CD4-positive, alpha-beta memory T cell (primary cell): ENCODE results near the gene PEMT. TPM values are rescaled to one million over a fixed set of nuclear protein-coding genes. Genes with fewer than 3 reads are reported as not detected.
A peak's percentile ranks its signal among the peaks of the same experiment; 100 is the strongest.
"Not testable (repeated sequence)": the region's sequence is repeated elsewhere in the genome, so short reads cannot be mapped to it uniquely, and the experiment has no call there.

Source experiments
- CTCF ChIA-PET: fragments of 350-600 bp; sonication (Branson Sonifier 250); formaldehyde crosslinking; loops from one replicate; lab custom pipeline; 2021; ENCODE audit warnings: inconsistent platforms; ENCODE audit not compliant: partially characterized antibody; lab: Charles Lee
- POLR2A ChIA-PET: fragments of 350-600 bp; sonication (Branson Sonifier 250); formaldehyde crosslinking; loops from one replicate; lab custom pipeline; 2021; ENCODE audit not compliant: partially characterized antibody; lab: Charles Lee
- DNase-seq, 5 donors: peaks; one replicate each; pipeline versions ENCODE4 v3.0.0 to v3.0.0-alpha.2; 2020 to 2022; ENCODE audit warnings: mixed read lengths in 1 of 5
- H3K27ac ChIP-seq: one replicate; pipeline ENCODE4 v1.7.0; 2013; ENCODE audit warnings: low read depth, low read length
- H3K27me3 ChIP-seq: 2 replicates; pipeline ENCODE4 v1.7.0; 2013; ENCODE audit warnings: mild to moderate bottlenecking, low read length, moderate library complexity; ENCODE audit not compliant: insufficient read depth
- H3K36me3 ChIP-seq: 2 replicates; pipeline ENCODE4 v1.7.0; 2013; ENCODE audit warnings: mild to moderate bottlenecking, low read length, moderate library complexity; ENCODE audit not compliant: insufficient read depth
- H3K4me1 ChIP-seq: 2 replicates; pipeline ENCODE4 v1.7.0; 2013; ENCODE audit warnings: mild to moderate bottlenecking, low read length, moderate library complexity; ENCODE audit not compliant: insufficient read depth
- H3K4me3 ChIP-seq, 2 donors: one replicate each; pipeline ENCODE4 v1.7.0; 2013; ENCODE audit warnings: low read length in 2 of 2, mild to moderate bottlenecking in 1 of 2
- H3K9me3 ChIP-seq, 2 donors: one replicate each; pipeline ENCODE4 v1.7.0; 2013; ENCODE audit warnings: low read length in 2 of 2, control low read depth in 1 of 2; ENCODE audit not compliant: control insufficient read depth in 1 of 2
- H3K27ac Mint-ChIP-seq, 7 donors: one replicate each; pipeline ENCODE4 v1.8.0; 2020 to 2021; ENCODE audit warnings: mixed read lengths in 7 of 7, mild to moderate bottlenecking in 6 of 7, inconsistent platforms in 3 of 7, moderate library complexity in 3 of 7
- H3K27me3 Mint-ChIP-seq, 2 donors: one replicate each; pipeline ENCODE4 v1.8.0; 2020 to 2021; ENCODE audit warnings: mixed read lengths in 2 of 2
- H3K36me3 Mint-ChIP-seq, 2 donors: one replicate each; pipeline ENCODE4 v1.8.0; 2020 to 2021; ENCODE audit warnings: mixed read lengths in 2 of 2, inconsistent platforms in 1 of 2, mild to moderate bottlenecking in 1 of 2
- H3K4me1 Mint-ChIP-seq, 4 donors: one replicate each; pipeline ENCODE4 v1.8.0; 2020 to 2021; ENCODE audit warnings: mixed read lengths in 4 of 4, mild to moderate bottlenecking in 1 of 4
- H3K4me3 Mint-ChIP-seq, 8 donors: one replicate each; pipeline ENCODE4 v1.8.0; 2020 to 2021; ENCODE audit warnings: mixed read lengths in 8 of 8, mild to moderate bottlenecking in 7 of 8, moderate library complexity in 6 of 8, inconsistent platforms in 3 of 8
- H3K9me3 Mint-ChIP-seq, 8 donors: one replicate each; pipeline ENCODE4 v1.8.0; 2020 to 2021; ENCODE audit warnings: mixed read lengths in 8 of 8, mild to moderate bottlenecking in 5 of 8, inconsistent platforms in 3 of 8, moderate library complexity in 1 of 8
- intact Hi-C: fragments of 100-400 bp; cut with micrococcal nuclease; formaldehyde crosslinking; loops from one replicate; pipeline ENCODE4 v1.15.1; 2023
- polyA plus RNA-seq, 2 donors: library from polyadenylated mRNA; unstranded; fragments of 300-500 nt; fragmentation: Illumina TruSeq; gene quantifications; one replicate each; pipeline ENCODE4 v1.2.3, GENCODE V29; 2021
- total RNA-seq, 2 experiments: library from RNA; stranded (reverse); gene quantifications; one replicate each; pipeline ENCODE4 v1.2.3, GENCODE V29; 2021

The PEMT gene
- total and polyA plus RNA-seq, 4 experiments from 2014 or later: 11.6 to 39.0 (median 19.5) TPM

- POLR2A ChIA-PET: no interaction called here
- intact Hi-C loops: no loop called here
- peaks cover 6 to 9% (median 8%) of the 10 kb centered on the region in 4 donors for H3K4me1 Mint-ChIP-seq
Measured at GRCh38 chr17:17487998-17488397, 103.5 kb downstream of the PEMT start.

GRCh38 chr17:17486416-17486815 lies 105.1 kb downstream of the PEMT start:
- H3K27me3 Mint-ChIP-seq, H3K27ac ChIP-seq, H3K4me3 Mint-ChIP-seq, H3K9me3 ChIP-seq, H3K27me3 ChIP-seq, H3K4me1 ChIP-seq, H3K27ac Mint-ChIP-seq, DNase-seq, H3K36me3 ChIP-seq, POLR2A ChIA-PET, H3K4me3 ChIP-seq, H3K9me3 Mint-ChIP-seq, intact Hi-C loops: not testable (repeated sequence)
- Mint-ChIP-seq H3K36me3 (peaks cover 21 to 46% of the 10 kb centered on the region in 2 donors), H3K4me1 (peaks cover 16 to 24% (median 17%) of the 10 kb centered on the region in 4 donors)
- CTCF ChIA-PET: interaction anchor here (1.2 kb wide), 1 partner anchor 10 kb away, joined by 3 read pairs; the partner anchor contains the start of gene RASD1

More at GRCh38 chr17:17487998-17488397, 103.5 kb downstream of the PEMT start:
- Histone ChIP-seq H3K4me3 (no peak overlapping the region), H3K9me3 (no peaks in the 10 kb centered on the region), H3K27ac (no peak overlapping the region), H3K27me3 (no peaks in the 10 kb centered on the region), H3K4me1 (peaks cover 2% of the 10 kb centered on the region), H3K36me3 (peaks cover 14% of the 10 kb centered on the region)
- CTCF ChIA-PET: no interaction called here
- H3K27me3 Mint-ChIP-seq: no peaks in the 10 kb centered on the region
- H3K4me3 Mint-ChIP-seq: no peak overlapping the region
- peak overlapping the region in 1 of 7 donors; percentile 32 for H3K27ac Mint-ChIP-seq
- DNase-seq: no peak
- peaks cover 31 to 48% of the 10 kb centered on the region in 2 donors for H3K36me3 Mint-ChIP-seq
- H3K9me3 Mint-ChIP-seq: no peaks in the 10 kb centered on the region

GRCh38 chr17:17485420-17485819 lies 106.1 kb downstream of the PEMT start:
- Histone ChIP-seq H3K4me3 (no peak overlapping the region), H3K27ac (no peak overlapping the region), H3K9me3 (no peaks in the 10 kb centered on the region), H3K36me3 (peaks cover 5% of the 10 kb centered on the region), H3K4me1 (peaks cover 14% of the 10 kb centered on the region), H3K27me3 (no peaks in the 10 kb centered on the region)
- Mint-ChIP-seq H3K4me1 (peaks cover 23 to 34% (median 25%) of the 10 kb centered on the region in 4 donors), H3K27ac (peak overlapping the region in 3 of 7 donors; percentile 24 to 43 (median 43)), H3K27me3 (no peaks in the 10 kb centered on the region), H3K36me3 (peaks cover 27 to 44% of the 10 kb centered on the region in 2 donors), H3K4me3 (no peak overlapping the region), H3K9me3 (peaks cover 0 to 1% (median 0%) of the 10 kb centered on the region in 8 donors)
- ChIA-PET CTCF (no interaction called here), POLR2A (no interaction called here)
- no peak for DNase-seq
- intact Hi-C loops: no loop called here

GRCh38 chr17:17484451-17484899 lies 107.0 kb downstream of the PEMT start:
- Histone ChIP-seq H3K4me1 (peaks cover 22% of the 10 kb centered on the region), H3K4me3 (no peak overlapping the region), H3K27ac (no peak overlapping the region), H3K36me3 (peaks cover 5% of the 10 kb centered on the region), H3K9me3 (no peaks in the 10 kb centered on the region), H3K27me3 (no peaks in the 10 kb centered on the region)
- Mint-ChIP-seq H3K27me3 (no peaks in the 10 kb centered on the region), H3K9me3 (peaks cover 0 to 1% (median 0%) of the 10 kb centered on the region in 8 donors), H3K36me3 (peaks cover 27 to 39% of the 10 kb centered on the region in 2 donors), H3K27ac (peak overlapping the region in 3 of 7 donors; percentile 30 to 85 (median 47)), H3K4me3 (no peak overlapping the region), H3K4me1 (peaks cover 24 to 36% (median 32%) of the 10 kb centered on the region in 4 donors)
- intact Hi-C loops: no loop called here
- ChIA-PET POLR2A (no interaction called here), CTCF (no interaction called here)
- DNase-seq: no peak

- no peaks in the 10 kb centered on the region for H3K27me3 Mint-ChIP-seq
- H3K4me3 Mint-ChIP-seq: no peak overlapping the region
- POLR2A ChIA-PET: no interaction called here
- no peak overlapping the region for H3K4me3 ChIP-seq
- H3K27me3 ChIP-seq: no peaks in the 10 kb centered on the region
- H3K27ac Mint-ChIP-seq: peak overlapping the region in 1 of 7 donors; percentile 0
- no peak for DNase-seq
- intact Hi-C loops: no loop called here
- CTCF ChIA-PET: no interaction called here
- peaks cover 36 to 61% (median 52%) of the 10 kb centered on the region in 4 donors for H3K4me1 Mint-ChIP-seq
- H3K9me3 ChIP-seq: no peaks in the 10 kb centered on the region
- H3K27ac ChIP-seq: no peak overlapping the region
- peaks cover 14 to 28% of the 10 kb centered on the region in 2 donors for H3K36me3 Mint-ChIP-seq
- H3K36me3 ChIP-seq: no peaks in the 10 kb centered on the region
- peaks cover 46% of the 10 kb centered on the region for H3K4me1 ChIP-seq
- H3K9me3 Mint-ChIP-seq: peaks cover 0 to 1% (median 0%) of the 10 kb centered on the region in 8 donors
Measured at GRCh38 chr17:17481860-17482259, 109.6 kb downstream of the PEMT start.

GRCh38 chr17:17480593-17481148 lies 110.8 kb downstream of the PEMT start:
- H3K4me1 Mint-ChIP-seq: peaks cover 38 to 68% (median 55%) of the 10 kb centered on the region in 4 donors
- H3K4me3 ChIP-seq: no peak overlapping the region
- no peak overlapping the region for H3K27ac ChIP-seq
- DNase-seq: no peak
- intact Hi-C loops: no loop called here
- H3K9me3 Mint-ChIP-seq: peaks cover 0 to 1% (median 0%) of the 10 kb centered on the region in 8 donors
- peak overlapping the region in 2 of 8 donors; percentile 18 to 49 for H3K4me3 Mint-ChIP-seq
- H3K27me3 ChIP-seq: no peaks in the 10 kb centered on the region
- H3K9me3 ChIP-seq: no peaks in the 10 kb centered on the region
- H3K36me3 Mint-ChIP-seq: peaks cover 11 to 28% of the 10 kb centered on the region in 2 donors
- CTCF ChIA-PET: no interaction called here
- no peaks in the 10 kb centered on the region for H3K36me3 ChIP-seq
- peaks cover 0 to 1% of the 10 kb centered on the region in 2 donors for H3K27me3 Mint-ChIP-seq
- peak overlapping the region in 6 of 7 donors; percentile 24 to 77 (median 47) for H3K27ac Mint-ChIP-seq
- H3K4me1 ChIP-seq: peaks cover 51% of the 10 kb centered on the region
- POLR2A ChIA-PET: no interaction called here

GRCh38 chr17:17479209-17479608 lies 112.3 kb downstream of the PEMT start:
- peaks cover 50% of the 10 kb centered on the region for H3K4me1 ChIP-seq
- H3K27ac ChIP-seq: no peak overlapping the region
- Mint-ChIP-seq H3K4me1 (peaks cover 32 to 62% (median 52%) of the 10 kb centered on the region in 4 donors), H3K9me3 (peaks cover 0 to 1% (median 0%) of the 10 kb centered on the region in 8 donors), H3K27ac (peak overlapping the region in 2 of 7 donors; percentile 6 to 66), H3K36me3 (peaks cover 6 to 26% of the 10 kb centered on the region in 2 donors), H3K27me3 (peaks cover 0 to 1% of the 10 kb centered on the region in 2 donors), H3K4me3 (peak overlapping the region in 5 of 8 donors; percentile 8 to 95 (median 40))
- no peaks in the 10 kb centered on the region for H3K9me3 ChIP-seq
- no peak for DNase-seq
- POLR2A ChIA-PET: no interaction called here
- H3K27me3 ChIP-seq: no peaks in the 10 kb centered on the region
- CTCF ChIA-PET: interaction anchor here (1.1 kb wide), 1 partner anchor 18 kb away, joined by 3 read pairs; no protein-coding TSS in a partner anchor
- H3K36me3 ChIP-seq: no peaks in the 10 kb centered on the region
- no peak overlapping the region for H3K4me3 ChIP-seq
- intact Hi-C loops: loop anchor here (5.0 kb wide), 1 partner anchor 558 kb away; the partner anchor contains the start of genes ATPAF2 and GID4
